BLaER1 (cell line): Measurements from ENCODE around the gene ADCY9.
"Not testable (repeated sequence)": the region's sequence is repeated elsewhere in the genome, so short reads cannot be mapped to it uniquely, and the experiment has no call there.

Experiments
- H3K27ac ChIP-seq: shearing (Covaris generic); formaldehyde crosslinking; 2 replicates; pipeline ENCODE4 v1.8.1; 2022
- H3K27me3 ChIP-seq: shearing (Covaris generic); formaldehyde crosslinking; 2 replicates; pipeline ENCODE4 v1.8.1; 2022
- H3K36me3 ChIP-seq: shearing (Covaris generic); formaldehyde crosslinking; 2 replicates; pipeline ENCODE4 v1.8.1; 2022
- H3K4me1 ChIP-seq: shearing (Covaris generic); formaldehyde crosslinking; 2 replicates; pipeline ENCODE4 v1.8.1; 2022
- H3K4me2 ChIP-seq: shearing (Covaris generic); formaldehyde crosslinking; 2 replicates; pipeline ENCODE4 v1.8.1; 2022
- H3K4me3 ChIP-seq: shearing (Covaris generic); formaldehyde crosslinking; 2 replicates; pipeline ENCODE4 v1.8.1; 2022
- H3K9ac ChIP-seq: shearing (Covaris generic); formaldehyde crosslinking; 2 replicates; pipeline ENCODE4 v1.8.1; 2022
- H3K9me3 ChIP-seq: shearing (Covaris generic); formaldehyde crosslinking; 2 replicates; pipeline ENCODE4 v1.8.1; 2022
- H4K20me1 ChIP-seq: shearing (Covaris generic); formaldehyde crosslinking; 2 replicates; pipeline ENCODE4 v1.8.1; 2022
- Cebpa-rat ChIP-seq: shearing (Covaris generic); IDR thresholded peaks from 2 replicates; pipeline ENCODE4 v1.8.1; 2022

The ADCY9 gene

DNA sequence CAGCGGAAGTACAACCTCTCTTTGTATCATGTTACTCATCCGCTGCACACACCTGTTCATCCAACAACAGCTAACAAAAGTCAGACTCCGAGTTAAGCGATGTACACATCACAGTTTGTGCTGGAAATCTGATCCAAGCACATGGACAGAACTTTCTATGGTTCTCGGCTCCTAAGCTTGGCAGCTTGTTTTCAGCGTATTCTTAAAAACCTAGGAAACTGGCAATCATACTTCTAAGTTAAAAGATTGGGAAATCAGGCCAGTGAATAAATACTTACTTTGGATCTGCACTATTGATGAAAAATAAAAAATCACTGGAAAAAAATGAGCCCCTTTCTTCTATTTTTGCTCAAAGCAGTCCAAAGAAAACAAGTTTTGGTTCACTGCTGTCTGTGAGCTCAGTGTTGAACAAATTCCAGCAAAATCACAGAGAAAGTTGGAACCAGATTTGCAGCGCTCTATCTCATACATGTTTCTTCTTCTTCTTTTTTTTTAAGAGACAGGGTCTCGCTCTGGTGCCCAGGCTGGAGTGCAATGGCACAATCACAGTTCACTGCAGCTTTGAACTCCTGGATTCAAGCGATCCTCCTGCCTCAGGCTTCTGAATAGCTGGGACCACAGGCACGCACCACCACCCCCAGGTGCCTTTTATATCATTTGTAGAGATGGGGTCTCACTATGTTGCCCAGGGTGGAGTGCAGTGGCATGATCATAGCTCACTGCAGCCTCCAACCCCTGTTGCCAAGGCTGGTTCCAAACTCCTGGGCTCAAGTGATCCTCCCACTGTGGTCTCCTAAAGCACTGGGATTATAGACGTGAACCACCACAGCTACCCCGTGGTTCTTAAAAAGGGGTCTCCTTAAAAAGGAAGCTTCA, 164.1 kb downstream of the ADCY9 start:
- peak overlapping the region; percentile 32; the same call in 1 of the 2 replicates for H3K27ac ChIP-seq

DNA sequence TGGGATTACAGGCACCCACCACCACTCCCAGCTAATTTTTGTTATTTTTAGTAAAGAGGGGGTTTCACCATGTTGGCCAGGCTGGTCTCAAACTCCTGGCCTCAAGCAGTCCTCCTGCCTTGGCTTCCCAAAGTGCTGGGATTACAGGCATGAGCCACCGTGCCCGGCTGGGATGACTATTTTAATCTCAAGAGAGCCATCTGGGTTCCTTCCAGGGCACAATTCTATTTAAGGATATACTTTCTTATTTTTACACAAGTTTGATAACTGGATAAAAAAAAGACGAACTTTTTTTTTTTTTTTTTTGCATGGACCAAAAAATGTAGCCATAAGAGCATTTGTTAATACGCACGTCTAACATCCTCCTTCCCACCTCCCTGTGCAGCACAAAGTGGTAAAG, 164.9 kb downstream of the ADCY9 start:
- not testable (repeated sequence) for H3K4me3 ChIP-seq, H3K9ac ChIP-seq, H3K27ac ChIP-seq, H3K36me3 ChIP-seq, H4K20me1 ChIP-seq, H3K9me3 ChIP-seq, H3K27me3 ChIP-seq
- Histone ChIP-seq H3K4me1 (peaks cover 67% of the 10 kb centered on the region), H3K4me2 (peak overlapping the region; percentile 74)

More for the DNA sequence above, 164.1 kb downstream of the ADCY9 start:
- Histone ChIP-seq H3K9me3 (no peaks in the 10 kb centered on the region), H4K20me1 (no peaks in the 10 kb centered on the region), H3K9ac (no peak overlapping the region), H3K36me3 (no peaks in the 10 kb centered on the region), H3K4me3 (peak overlapping the region; percentile 21; the same call in 1 of the 2 replicates), H3K4me2 (peak overlapping the region; percentile 74), H3K27me3 (no peaks in the 10 kb centered on the region), H3K4me1 (peaks cover 74% of the 10 kb centered on the region)
- TF ChIP-seq Cebpa-rat, result no peak

DNA sequence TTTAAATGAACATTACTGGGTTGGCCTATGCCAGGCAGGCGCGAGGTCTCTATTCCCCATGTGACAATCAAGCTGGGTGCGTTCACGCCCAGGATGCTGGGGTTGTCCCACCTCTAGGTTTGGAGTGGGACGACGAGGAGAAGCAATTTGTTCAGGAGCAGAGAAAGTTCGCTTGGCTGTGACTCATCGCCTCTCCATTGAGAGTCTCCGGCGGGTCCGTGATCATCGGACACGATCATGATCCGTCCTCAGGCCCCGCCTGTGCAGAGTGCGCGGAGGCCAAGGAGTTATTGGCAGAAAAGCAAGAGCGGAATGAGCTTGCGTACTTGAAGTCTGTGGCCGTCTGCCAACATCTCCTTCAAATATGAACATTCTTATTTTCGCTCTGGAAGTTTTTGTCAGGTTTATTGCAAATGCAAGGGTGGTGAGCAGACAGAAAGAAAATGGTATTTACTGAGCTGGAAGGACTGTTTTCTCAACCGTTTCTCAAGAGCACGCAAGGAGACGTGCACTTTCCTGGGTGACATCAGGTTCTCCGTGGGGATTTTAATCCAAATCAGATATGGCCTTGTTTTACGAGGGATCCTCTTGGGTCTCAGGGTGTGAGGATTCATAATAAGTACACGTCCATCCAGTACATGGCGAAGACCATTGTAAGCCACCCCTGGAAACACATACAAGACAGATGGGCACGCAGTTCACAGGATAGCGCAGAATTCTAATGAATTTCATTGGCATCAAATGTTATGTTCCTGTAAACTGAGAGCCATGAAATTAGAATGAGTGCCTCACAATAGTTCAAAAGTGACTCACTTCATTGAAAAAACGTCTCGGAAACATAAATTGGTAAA, 165.7 kb downstream of the ADCY9 start:
- Histone ChIP-seq H3K9me3 (no peaks in the 10 kb centered on the region), H3K27ac (no peak overlapping the region), H4K20me1 (no peaks in the 10 kb centered on the region), H3K36me3 (no peaks in the 10 kb centered on the region), H3K4me1 (peaks cover 73% of the 10 kb centered on the region), H3K9ac (no peak overlapping the region), H3K4me3 (no peak overlapping the region), H3K27me3 (no peaks in the 10 kb centered on the region), H3K4me2 (peak overlapping the region; percentile 74)
- no peak for TF ChIP-seq Cebpa-rat

DNA sequence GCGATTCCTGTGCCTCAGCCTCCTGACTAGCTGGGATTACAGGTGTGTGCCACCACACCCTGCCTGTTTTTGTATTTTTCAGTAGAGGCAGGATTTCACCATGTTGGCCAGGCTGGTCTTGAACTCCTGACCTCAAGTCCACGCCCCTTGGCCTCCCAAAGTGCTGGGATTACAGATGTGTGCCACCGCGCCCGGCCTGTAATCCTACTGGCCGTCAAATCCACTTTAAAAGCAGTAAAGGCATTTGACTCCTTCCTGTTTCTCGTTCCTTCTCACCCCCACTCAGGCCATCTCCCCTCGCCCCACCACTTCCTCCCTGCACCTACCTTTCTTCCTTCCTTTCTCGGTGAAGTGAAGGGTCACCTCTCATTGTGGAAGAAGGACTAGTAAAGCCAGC, 166.3 kb downstream of the ADCY9 start:
- Histone ChIP-seq H3K4me1 (peaks cover 70% of the 10 kb centered on the region), H3K4me3 (no peak overlapping the region), H3K4me2 (peak overlapping the region; percentile 74), H3K27me3 (no peaks in the 10 kb centered on the region), H3K9me3 (no peaks in the 10 kb centered on the region), H3K27ac (no peak overlapping the region), H3K36me3 (no peaks in the 10 kb centered on the region), H3K9ac (no peak overlapping the region), H4K20me1 (no peaks in the 10 kb centered on the region)
- TF ChIP-seq Cebpa-rat, result no peak

DNA sequence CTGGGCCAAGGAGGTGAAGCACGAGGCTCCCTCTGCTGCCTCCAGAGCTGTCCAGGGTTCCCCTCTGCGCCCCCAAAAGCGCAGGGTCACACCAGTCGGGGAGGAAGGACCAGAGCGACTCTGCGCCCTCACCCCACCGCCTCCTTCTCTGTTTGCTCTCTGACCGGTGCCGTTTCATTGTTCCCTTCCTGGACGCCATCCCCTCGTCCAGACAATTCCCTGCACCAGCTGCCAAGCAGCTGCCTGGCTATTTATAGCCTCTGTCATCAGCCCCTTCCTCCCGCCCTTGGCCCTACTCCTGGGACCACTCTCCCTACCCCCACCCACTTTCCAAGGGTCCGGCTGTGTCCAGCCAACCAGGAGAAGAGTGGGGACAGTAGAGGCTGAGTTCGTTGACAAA, 167.0 kb downstream of the ADCY9 start:
- H3K9ac ChIP-seq, result no peak overlapping the region
- no peaks in the 10 kb centered on the region for H3K27me3 ChIP-seq
- no peaks in the 10 kb centered on the region for H3K9me3 ChIP-seq
- H3K27ac ChIP-seq, result peak overlapping the region; percentile 72
- peak overlapping the region; percentile 74 for H3K4me2 ChIP-seq
- H3K4me3 ChIP-seq, result no peak overlapping the region
- H4K20me1 ChIP-seq, result no peaks in the 10 kb centered on the region
- TF ChIP-seq Cebpa-rat, result no peak
- no peaks in the 10 kb centered on the region for H3K36me3 ChIP-seq
- peaks cover 64% of the 10 kb centered on the region for H3K4me1 ChIP-seq

DNA sequence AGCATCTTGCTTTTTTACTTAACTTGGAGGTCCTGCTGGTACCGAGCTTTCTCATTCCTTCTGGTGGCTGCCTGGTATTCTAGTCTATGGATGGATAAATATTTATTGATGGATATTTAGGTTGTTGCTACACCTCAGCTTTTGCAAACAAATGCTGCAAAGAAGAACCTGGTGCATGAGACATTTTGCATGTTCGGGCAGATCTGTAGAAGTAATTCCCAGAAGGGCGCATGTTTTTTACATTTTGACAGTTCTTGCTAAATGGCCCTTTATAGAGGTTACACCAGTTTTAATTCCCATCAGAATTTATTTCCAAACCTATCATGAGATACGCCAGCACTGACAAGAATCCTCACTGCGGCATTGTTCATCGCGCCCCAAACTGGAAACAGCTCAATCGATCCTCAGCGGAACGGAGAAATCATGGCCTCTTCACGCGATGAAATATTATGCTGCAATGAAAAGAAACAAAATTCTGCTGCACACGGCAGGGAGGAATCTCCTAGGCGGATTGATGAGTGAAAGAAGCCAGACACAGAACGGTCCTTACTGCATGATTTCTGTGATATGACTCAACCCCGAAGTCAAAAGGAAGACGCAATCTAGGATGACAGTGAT, 167.8 kb downstream of the ADCY9 start:
- TF ChIP-seq Cebpa-rat, result no peak
- Histone ChIP-seq H3K4me1 (peaks cover 56% of the 10 kb centered on the region), H3K4me2 (no peak overlapping the region), H3K27me3 (no peaks in the 10 kb centered on the region), H3K27ac (no peak overlapping the region), H3K4me3 (no peak overlapping the region), H3K9me3 (peaks cover 3% of the 10 kb centered on the region), H3K9ac (no peak overlapping the region), H3K36me3 (no peaks in the 10 kb centered on the region), H4K20me1 (no peaks in the 10 kb centered on the region)

GRCh38 chr16:3946604-3947180, 169.6 kb downstream of the ADCY9 start:
- Histone ChIP-seq H3K9me3 (peaks cover 14% of the 10 kb centered on the region), H3K9ac (no peak overlapping the region), H3K27ac (no peak overlapping the region), H3K4me3 (no peak overlapping the region), H4K20me1 (no peaks in the 10 kb centered on the region), H3K4me2 (no peak overlapping the region), H3K27me3 (no peaks in the 10 kb centered on the region), H3K4me1 (peaks cover 38% of the 10 kb centered on the region), H3K36me3 (no peaks in the 10 kb centered on the region)
- no peak for TF ChIP-seq Cebpa-rat

GRCh38 chr16:3945751-3946603, 170.3 kb downstream of the ADCY9 start:
- H3K4me2 ChIP-seq, result no peak overlapping the region
- H3K27me3 ChIP-seq, result no peaks in the 10 kb centered on the region
- no peak overlapping the region for H3K27ac ChIP-seq
- H3K4me1 ChIP-seq, result peaks cover 30% of the 10 kb centered on the region
- no peaks in the 10 kb centered on the region for H4K20me1 ChIP-seq
- peaks cover 14% of the 10 kb centered on the region for H3K9me3 ChIP-seq
- H3K4me3 ChIP-seq, result no peak overlapping the region
- TF ChIP-seq Cebpa-rat, result no peak
- no peak overlapping the region for H3K9ac ChIP-seq
- no peaks in the 10 kb centered on the region for H3K36me3 ChIP-seq

GRCh38 chr16:3944457-3944856, 171.8 kb downstream of the ADCY9 start:
- not testable (repeated sequence) for H3K4me2 ChIP-seq, H3K4me3 ChIP-seq, H4K20me1 ChIP-seq, H3K27ac ChIP-seq, H3K9ac ChIP-seq, H3K27me3 ChIP-seq, H3K36me3 ChIP-seq
- Histone ChIP-seq H3K9me3 (peaks cover 14% of the 10 kb centered on the region), H3K4me1 (peaks cover 15% of the 10 kb centered on the region)

- not testable (repeated sequence) for H3K36me3 ChIP-seq, H4K20me1 ChIP-seq, H3K4me2 ChIP-seq, H3K9ac ChIP-seq, H3K27me3 ChIP-seq, H3K27ac ChIP-seq, H3K4me3 ChIP-seq
- Histone ChIP-seq H3K9me3 (peaks cover 14% of the 10 kb centered on the region), H3K4me1 (peaks cover 17% of the 10 kb centered on the region)
These were observed 174.1 kb downstream of the ADCY9 start for GRCh38 chr16:3942146-3942545.
